ENCODE measurements around the gene FBXL17. TPM values are rescaled to one million over a fixed set of nuclear protein-coding genes. Genes with fewer than 3 reads are reported as not detected.
A peak's percentile ranks its signal among the peaks of the same experiment; 100 is the strongest.

FBXL17 gene
- total and polyA plus RNA-seq, 9 of the 15 experiments (the other 6 are each of a cell fraction or from before 2014, with no cell fraction given), result 0.32 to 5.4 (median 1.8) TPM

DNA sequence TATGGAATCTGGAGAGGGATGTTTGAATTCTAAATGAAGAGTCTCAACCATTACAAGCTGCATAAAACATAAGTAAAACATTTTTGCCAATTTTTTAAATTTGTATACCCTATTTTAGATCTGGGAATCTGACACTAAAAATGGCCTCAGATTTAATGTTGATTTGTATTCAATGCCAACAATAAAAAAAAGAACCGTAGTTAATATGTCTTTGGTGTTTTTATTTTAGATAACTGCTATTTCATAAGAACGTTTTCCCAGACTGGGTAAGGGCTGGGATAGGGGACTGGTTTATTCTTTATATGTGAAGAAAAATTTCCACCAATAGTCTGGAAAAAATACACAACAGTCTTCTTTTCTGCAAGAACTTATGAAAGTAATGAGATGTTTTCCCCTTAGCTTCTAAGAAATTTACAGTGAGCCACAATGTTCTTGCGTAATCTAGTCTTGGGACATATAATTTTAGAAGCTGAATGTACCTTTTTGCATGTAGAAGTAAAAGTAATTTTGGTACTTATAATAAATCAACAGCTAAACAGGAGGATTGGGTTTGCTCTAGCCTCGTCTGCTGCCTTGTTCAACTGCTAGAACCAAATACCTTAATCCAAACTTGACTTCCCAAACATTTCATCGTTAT is 466.6 kb downstream of the FBXL17 start:
- FAIRE-seq (no peak), ATAC-seq (no peak)

More for the DNA sequence above, 466.6 kb downstream of the FBXL17 start:
- H3K4me3 ChIP-seq, result no peak overlapping the region
- no peaks in the 10 kb centered on the region for H3K36me3 ChIP-seq (ENCODE audit: control insufficient read depth, insufficient read depth, low read length)
- ChIA-PET CTCF (ENCODE audit: low intra/inter-chr PET ratio) (no interaction called here), POLR2A (no interaction called here)
- H3K4me2 ChIP-seq (ENCODE audit: insufficient read depth, low read length), result no peak overlapping the region
- no peaks in the 10 kb centered on the region for H3K4me1 ChIP-seq (replicated peaks in 1 of 2; ENCODE audit: control insufficient read depth in 2 of 2, insufficient read depth in 2 of 2, low read length in 2 of 2)
- no peaks in the 10 kb centered on the region for H4K20me1 ChIP-seq (replicated peaks; ENCODE audit: control insufficient read depth, insufficient read depth, low read length)
- in situ Hi-C loops (cut with MboI), result no loop called here
- BruUV-seq (replicated peaks), result no TSS peak
- no peak for DNase-seq (ENCODE audit: extremely low read depth in 1 of 4, low spot score in 3 of 4)
- intact Hi-C loops (cut with micrococcal nuclease), result no loop called here
- no peak overlapping the region for H3K27ac ChIP-seq (ENCODE audit: extremely low read depth, low read depth, low read length)
- 0% methylated on average over 5 of the region's 5 CpGs for WGBS (ENCODE audit: insufficient coverage, low coverage, missing lambda C conversion rate)
- no peaks in the 10 kb centered on the region for H3K79me2 ChIP-seq (ENCODE audit: control insufficient read depth, insufficient read depth, low read length)
- H3K9me1 ChIP-seq (ENCODE audit: control insufficient read depth, insufficient read depth, low read length), result no peaks in the 10 kb centered on the region
- no peak overlapping the region for H2AFZ ChIP-seq (ENCODE audit: low read depth, low read length)
- no peaks in the 10 kb centered on the region for H3K9me3 ChIP-seq (replicated peaks; ENCODE audit: control insufficient read depth, insufficient read depth, low read depth, low read length)
- no peak for TF ChIP-seq EZH2 (IDR thresholded peaks at IDR 0.05; ENCODE audit: borderline replicate concordance, low read depth, low read length)
- no peak for TF ChIP-seq ZNF696 (CRISPR knock-in tag; conservative IDR thresholded peaks at IDR 0.05)
- TF ChIP-seq NCOA1 (IDR thresholded peaks at IDR 0.05; ENCODE audit: low read depth), result no peak
- no peak for TF ChIP-seq MYNN (IDR thresholded peaks at IDR 0.05)
- no peak for TF ChIP-seq MYNN (CRISPR knock-in tag; IDR thresholded peaks at IDR 0.05)
- TF ChIP-seq CEBPB (tag; IDR thresholded peaks at IDR 0.05), result 0 out of 2 replicates have a peak, but pooled peaks have one; percentile 14
- no peak for TF ChIP-seq CEBPG (CRISPR knock-in tag; IDR thresholded peaks at IDR 0.05)
- peak; percentile 24 to 63; a peak in 2 of 4 replicates for TF ChIP-seq CEBPG (tag; conservative IDR thresholded peaks at IDR 0.05 in 1 of 2, IDR thresholded peaks at IDR 0.05 in 1 of 2)
- TF ChIP-seq ETV5 (CRISPR knock-in tag; IDR thresholded peaks at IDR 0.05; ENCODE audit: low read depth), result no peak
- no peak for TF ChIP-seq SMARCC2 (IDR thresholded peaks at IDR 0.05; ENCODE audit: low read depth)
- TF ChIP-seq, protein P1, sequence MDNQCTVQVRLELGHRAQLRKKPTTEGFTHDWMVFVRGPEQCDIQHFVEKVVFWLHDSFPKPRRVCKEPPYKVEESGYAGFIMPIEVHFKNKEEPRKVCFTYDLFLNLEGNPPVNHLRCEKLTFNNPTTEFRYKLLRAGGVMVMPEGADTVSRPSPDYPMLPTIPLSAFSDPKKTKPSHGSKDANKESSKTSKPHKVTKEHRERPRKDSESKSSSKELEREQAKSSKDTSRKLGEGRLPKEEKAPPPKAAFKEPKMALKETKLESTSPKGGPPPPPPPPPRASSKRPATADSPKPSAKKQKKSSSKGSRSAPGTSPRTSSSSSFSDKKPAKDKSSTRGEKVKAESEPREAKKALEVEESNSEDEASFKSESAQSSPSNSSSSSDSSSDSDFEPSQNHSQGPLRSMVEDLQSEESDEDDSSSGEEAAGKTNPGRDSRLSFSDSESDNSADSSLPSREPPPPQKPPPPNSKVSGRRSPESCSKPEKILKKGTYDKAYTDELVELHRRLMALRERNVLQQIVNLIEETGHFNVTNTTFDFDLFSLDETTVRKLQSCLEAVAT (IDR thresholded peaks at IDR 0.05), result no peak
- no peak overlapping the region for H3K9ac ChIP-seq (ENCODE audit: insufficient read depth in 1 of 2, low read depth in 2 of 2, low read length in 2 of 2)
- no peaks in the 10 kb centered on the region for H3K27me3 ChIP-seq (ENCODE audit: control insufficient read depth in 2 of 2, insufficient read depth in 2 of 2, low read length in 2 of 2)

Data from K562 (cell line).